Caco-2 (cell line): Measurements from ENCODE around the gene FAM98A. TPM values are rescaled to one million over a fixed set of nuclear protein-coding genes. Genes with fewer than 3 reads are reported as not detected.

Experiments used
- BruUV-seq: library from RNA; stranded (reverse); fragments of 400-500 nt; replicated peaks from 2 replicates; lab custom pipeline; 2021; lab: Mats Ljungman, UMichigan
- CTCF ChIA-PET: fragments of 300-600 bp; sonication (Branson Sonifier 250); formaldehyde crosslinking; loops from one replicate; lab custom pipeline; 2022; ENCODE audit warnings: antibody characterized with exemption; lab: Charles Lee
- POLR2A ChIA-PET: fragments of 300-600 bp; sonication (Branson Sonifier 250); formaldehyde crosslinking; loops from one replicate; lab custom pipeline; 2022; ENCODE audit warnings: antibody characterized with exemption; lab: Charles Lee
- DNase-seq, 2 experiments: peaks; one replicate each; pipeline versions ENCODE4 v3.0.0 to v3.0.0-alpha.2; 2020 to 2022
- H3K27me3 ChIP-seq: replicated peaks from 2 replicates; pipeline ENCODE4 v1.6.0; 2011; ENCODE audit warnings: low read length; ENCODE audit not compliant: control insufficient read depth, insufficient read depth
- H3K36me3 ChIP-seq: 2 replicates; pipeline ENCODE4 v1.5.1; 2011; ENCODE audit warnings: low read length; ENCODE audit not compliant: control insufficient read depth, insufficient read depth
- H3K4me1 ChIP-seq: fragments of 250-450 bp; sonication (Bioruptor Pico); 2 replicates; pipeline ENCODE4 v1.5.1; 2020; ENCODE audit warnings: mild to moderate bottlenecking
- H3K4me3 ChIP-seq: 2 replicates; pipeline ENCODE4 v1.5.1; 2011; ENCODE audit warnings: low read depth, mild to moderate bottlenecking, control low read depth, low read length
- H3K9me3 ChIP-seq: fragments of 250-450 bp; sonication (Bioruptor Pico); 2 replicates; pipeline ENCODE4 v1.5.1; 2020; ENCODE audit warnings: mild to moderate bottlenecking, moderate library complexity
- H3K27ac Mint-ChIP-seq: one replicate; pipeline ENCODE4 v1.8.0; 2022; ENCODE audit warnings: mixed read lengths; ENCODE audit not compliant: unreplicated experiment
- H3K27me3 Mint-ChIP-seq: one replicate; pipeline ENCODE4 v1.8.0; 2022; ENCODE audit warnings: mixed read lengths; ENCODE audit not compliant: insufficient read depth, unreplicated experiment
- H3K36me3 Mint-ChIP-seq: one replicate; pipeline ENCODE4 v1.8.0; 2022; ENCODE audit warnings: mild to moderate bottlenecking, mixed read lengths; ENCODE audit not compliant: insufficient read depth, unreplicated experiment
- H3K4me1 Mint-ChIP-seq: one replicate; pipeline ENCODE4 v1.8.0; 2022; ENCODE audit warnings: low read depth, mixed read lengths; ENCODE audit not compliant: unreplicated experiment
- H3K4me3 Mint-ChIP-seq: one replicate; pipeline ENCODE4 v1.8.0; 2022; ENCODE audit warnings: mild to moderate bottlenecking, moderate library complexity, mixed read lengths; ENCODE audit not compliant: unreplicated experiment
- H3K9me3 Mint-ChIP-seq: one replicate; pipeline ENCODE4 v1.8.0; 2022; ENCODE audit warnings: mixed read lengths; ENCODE audit not compliant: unreplicated experiment
- CTCF ChIP-seq, 2 experiments: fragments of 200-600 bp in 1 of 2; IDR thresholded peaks; 1 replicate in 1 of 2; 2 replicates in 1 of 2; pipeline versions ENCODE4 v1.5.1 to v1.8.0; 2011 to 2022; ENCODE audit warnings: antibody characterized with exemption in 1 of 2, control low read depth in 1 of 2, inconsistent platforms in 1 of 2, low read depth in 1 of 2, low read length in 1 of 2, mild to moderate bottlenecking in 1 of 2, moderate library complexity in 1 of 2; ENCODE audit not compliant: insufficient read depth in 1 of 2, severe bottlenecking in 1 of 2, unreplicated experiment in 1 of 2
- intact Hi-C: fragments of 100-400 bp; cut with micrococcal nuclease; formaldehyde crosslinking; loops from one replicate; pipeline ENCODE4 v1.10.0; 2022; ENCODE audit not compliant: unreplicated experiment
- total RNA-seq: library from RNA; stranded (reverse); gene quantifications from 2 replicates; pipeline ENCODE4 v1.2.3, GENCODE V29; 2022

Gene FAM98A
- total RNA-seq, 1 experiment from 2014 or later: 53.9 TPM

GRCh38 chr2:33603416-33603815 lies 4.3 kb upstream of the FAM98A start:
- no peak overlapping the region for H3K27ac Mint-ChIP-seq
- POLR2A ChIA-PET: no interaction called here
- intact Hi-C loops: no loop called here

DNA sequence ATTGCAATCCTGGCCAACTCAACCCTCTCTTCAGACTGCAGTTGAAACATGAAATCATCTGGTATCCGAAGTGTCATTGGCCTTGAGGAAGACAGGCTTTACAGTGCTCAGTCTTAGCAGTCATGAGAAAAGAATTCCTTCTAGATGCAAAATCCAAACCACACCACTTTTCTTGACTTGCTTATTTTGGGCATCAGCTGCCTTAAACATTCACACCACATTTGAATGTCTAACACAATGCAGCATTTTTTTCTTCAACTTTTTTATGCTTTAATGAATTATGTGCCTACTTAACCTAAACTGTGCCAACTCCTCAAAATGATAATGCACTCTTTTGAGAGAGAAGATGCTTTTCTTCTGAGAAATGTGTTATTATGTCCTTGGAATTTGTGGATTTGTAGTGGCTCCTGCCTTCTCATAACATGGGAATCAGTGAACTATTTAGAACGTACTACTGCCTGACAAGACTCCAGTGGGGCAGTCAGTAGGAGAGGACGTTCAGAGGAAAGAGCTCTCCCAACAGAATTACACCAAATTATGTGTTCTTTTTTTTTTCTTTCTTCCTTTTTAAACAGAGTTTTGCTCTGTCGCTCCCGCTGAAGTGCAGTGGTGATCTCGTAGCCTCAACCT lies 3.2 kb upstream of the FAM98A start:
- no peak for DNase-seq
- POLR2A ChIA-PET: no interaction called here
- TF ChIP-seq CTCF (IDR thresholded peaks at IDR 0.05; ENCODE audit: insufficient read depth in 1 of 2, low read depth in 1 of 2, low read length in 1 of 2, severe bottlenecking in 1 of 2, unreplicated experiment in 1 of 2): no peak
- Mint-ChIP-seq H3K4me3 (no peak overlapping the region), H3K9me3 (no peaks in the 10 kb centered on the region), H3K27ac (no peak overlapping the region), H3K36me3 (peaks cover 17% of the 10 kb centered on the region), H3K4me1 (peaks cover 7% of the 10 kb centered on the region), H3K27me3 (no peaks in the 10 kb centered on the region)
- Histone ChIP-seq H3K4me1 (peaks cover 5% of the 10 kb centered on the region), H3K36me3 (no peaks in the 10 kb centered on the region), H3K9me3 (no peaks in the 10 kb centered on the region), H3K4me3 (no peak overlapping the region), H3K27me3 (no peaks in the 10 kb centered on the region)
- intact Hi-C loops: no loop called here
- no TSS peak for BruUV-seq
- CTCF ChIA-PET: no interaction called here

More at GRCh38 chr2:33603416-33603815, 4.3 kb upstream of the FAM98A start:
- H3K4me3 Mint-ChIP-seq: no peak overlapping the region
- no peaks in the 10 kb centered on the region for H3K36me3 ChIP-seq
- no peaks in the 10 kb centered on the region for H3K4me1 Mint-ChIP-seq
- no peaks in the 10 kb centered on the region for H3K9me3 Mint-ChIP-seq
- no TSS peak for BruUV-seq
- H3K27me3 ChIP-seq: no peaks in the 10 kb centered on the region
- H3K4me1 ChIP-seq: no peaks in the 10 kb centered on the region; the same call in 1 of the 2 replicates
- no peaks in the 10 kb centered on the region for H3K9me3 ChIP-seq
- TF ChIP-seq CTCF (IDR thresholded peaks at IDR 0.05; ENCODE audit: insufficient read depth in 1 of 2, low read depth in 1 of 2, low read length in 1 of 2, severe bottlenecking in 1 of 2, unreplicated experiment in 1 of 2): no peak
- no peak overlapping the region for H3K4me3 ChIP-seq
- H3K36me3 Mint-ChIP-seq: peaks cover 11% of the 10 kb centered on the region
- DNase-seq: no peak
- no peaks in the 10 kb centered on the region for H3K27me3 Mint-ChIP-seq
- CTCF ChIA-PET: no interaction called here

- BruUV-seq: no TSS peak
- Mint-ChIP-seq H3K36me3 (peaks cover 17% of the 10 kb centered on the region), H3K4me3 (peak overlapping the region; percentile 95), H3K9me3 (no peaks in the 10 kb centered on the region), H3K27ac (no peak overlapping the region), H3K4me1 (peaks cover 7% of the 10 kb centered on the region), H3K27me3 (no peaks in the 10 kb centered on the region)
- Histone ChIP-seq H3K36me3 (no peaks in the 10 kb centered on the region), H3K4me1 (peaks cover 5% of the 10 kb centered on the region; the same call in 1 of the 2 replicates), H3K4me3 (peak overlapping the region; percentile 78), H3K27me3 (no peaks in the 10 kb centered on the region), H3K9me3 (no peaks in the 10 kb centered on the region)
- no peak for DNase-seq
- no peak for TF ChIP-seq CTCF (IDR thresholded peaks at IDR 0.05; ENCODE audit: insufficient read depth in 1 of 2, low read depth in 1 of 2, low read length in 1 of 2, severe bottlenecking in 1 of 2, unreplicated experiment in 1 of 2)
- CTCF ChIA-PET: interaction anchor here (1.4 to 1.6 kb wide), 2 partner anchors 17 to 124 kb away, joined by 8 to 13 read pairs; partner anchors contain the start of gene RASGRP3
- POLR2A ChIA-PET: interaction anchor here (0.8 to 1.6 kb wide), 2 partner anchors 13 to 124 kb away, joined by 3 to 7 read pairs; no protein-coding TSS in a partner anchor
- intact Hi-C loops: loop anchor here (1.0 to 5.0 kb wide), 2 partner anchors 67 to 123 kb away; partner anchors contain the start of gene RASGRP3
Measured at GRCh38 chr2:33599943-33600192, 769 bp upstream of the FAM98A start.
